ENCODE data around the gene CIT.

Gene CIT

GRCh38 chr12:119840582-119840981 is 36.5 kb downstream of the CIT start:
- POLR2A ChIA-PET, result no interaction called here
- peaks cover 5 to 45% of the 10 kb centered on the region in 2 experiments; a peak in 2 of 3 replicates for H3K36me3 ChIP-seq (ENCODE audit: control insufficient read depth in 2 of 2, insufficient read depth in 1 of 2, low read length in 2 of 2)
- TF ChIP-seq SCRT1 (tag by site-specific recombination; IDR thresholded peaks at IDR 0.05; ENCODE audit: borderline replicate concordance), result no peak
- TF ChIP-seq PRDM2 (tag by site-specific recombination; IDR thresholded peaks at IDR 0.05; ENCODE audit: borderline replicate concordance), result no peak
- no peak for TF ChIP-seq GFI1B (tag by site-specific recombination; IDR thresholded peaks at IDR 0.05)
- TF ChIP-seq ZNF558 (tag by site-specific recombination; IDR thresholded peaks at IDR 0.05), result no peak
- no peak for TF ChIP-seq ZNF518A (tag by site-specific recombination; conservative IDR thresholded peaks at IDR 0.05; ENCODE audit: low read depth)
- no peak for TF ChIP-seq ZNF114 (tag by site-specific recombination; IDR thresholded peaks at IDR 0.05)
- TF ChIP-seq ZBTB10 (tag by site-specific recombination; IDR thresholded peaks at IDR 0.05), result no peak
- TF ChIP-seq, protein P1, sequence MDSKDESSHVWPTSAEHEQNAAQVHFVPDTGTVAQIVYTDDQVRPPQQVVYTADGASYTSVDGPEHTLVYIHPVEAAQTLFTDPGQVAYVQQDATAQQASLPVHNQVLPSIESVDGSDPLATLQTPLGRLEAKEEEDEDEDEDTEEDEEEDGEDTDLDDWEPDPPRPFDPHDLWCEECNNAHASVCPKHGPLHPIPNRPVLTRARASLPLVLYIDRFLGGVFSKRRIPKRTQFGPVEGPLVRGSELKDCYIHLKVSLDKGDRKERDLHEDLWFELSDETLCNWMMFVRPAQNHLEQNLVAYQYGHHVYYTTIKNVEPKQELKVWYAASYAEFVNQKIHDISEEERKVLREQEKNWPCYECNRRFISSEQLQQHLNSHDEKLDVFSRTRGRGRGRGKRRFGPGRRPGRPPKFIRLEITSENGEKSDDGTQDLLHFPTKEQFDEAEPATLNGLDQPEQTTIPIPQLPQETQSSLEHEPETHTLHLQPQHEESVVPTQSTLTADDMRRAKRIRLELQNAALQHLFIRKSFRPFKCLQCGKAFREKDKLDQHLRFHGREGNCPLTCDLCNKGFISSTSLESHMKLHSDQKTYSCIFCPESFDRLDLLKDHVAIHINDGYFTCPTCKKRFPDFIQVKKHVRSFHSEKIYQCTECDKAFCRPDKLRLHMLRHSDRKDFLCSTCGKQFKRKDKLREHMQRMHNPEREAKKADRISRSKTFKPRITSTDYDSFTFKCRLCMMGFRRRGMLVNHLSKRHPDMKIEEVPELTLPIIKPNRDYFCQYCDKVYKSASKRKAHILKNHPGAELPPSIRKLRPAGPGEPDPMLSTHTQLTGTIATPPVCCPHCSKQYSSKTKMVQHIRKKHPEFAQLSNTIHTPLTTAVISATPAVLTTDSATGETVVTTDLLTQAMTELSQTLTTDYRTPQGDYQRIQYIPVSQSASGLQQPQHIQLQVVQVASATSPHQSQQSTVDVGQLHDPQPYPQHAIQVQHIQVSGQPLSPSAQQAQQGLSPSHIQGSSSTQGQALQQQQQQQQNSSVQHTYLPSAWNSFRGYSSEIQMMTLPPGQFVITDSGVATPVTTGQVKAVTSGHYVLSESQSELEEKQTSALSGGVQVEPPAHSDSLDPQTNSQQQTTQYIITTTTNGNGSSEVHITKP (tag by site-specific recombination; IDR thresholded peaks at IDR 0.05), result no peak
- no peak for TF ChIP-seq ZNF521 (tag by site-specific recombination; IDR thresholded peaks at IDR 0.05)
- TF ChIP-seq ZNF146 (tag by site-specific recombination; IDR thresholded peaks at IDR 0.05), result no peak
- TF ChIP-seq ZNF140 (tag by site-specific recombination; IDR thresholded peaks at IDR 0.05), result no peak
- no peak for TF ChIP-seq ZNF768 (tag by site-specific recombination; IDR thresholded peaks at IDR 0.05)
- H3K4me1 ChIP-seq (ENCODE audit: control insufficient read depth, insufficient read depth, low read length), result no peaks in the 10 kb centered on the region
- H3K4me3 ChIP-seq (ENCODE audit: low read depth, low read length), result no peak overlapping the region
- no peaks in the 10 kb centered on the region for H3K9me3 ChIP-seq (ENCODE audit: control insufficient read depth, insufficient read depth, low read depth, low read length)
- CTCF ChIA-PET, result interaction anchor here (0.6 kb wide), 1 partner anchor 73 kb away, joined by 4 read pairs; no protein-coding TSS in a partner anchor
- no peak overlapping the region for H3K27ac ChIP-seq (ENCODE audit: extremely low read depth, low read depth, low read length)
